T-helper 17 cell (primary cell): ENCODE measurements around the gene ITK. TPM values are rescaled to one million over a fixed set of nuclear protein-coding genes. Genes with fewer than 3 reads are reported as not detected.
A peak's percentile ranks its signal among the peaks of the same experiment; 100 is the strongest.

ENCODE experiments used
- ATAC-seq: fragments of 150-1000 bp; cut with Tn5 transposase; 2 replicates; pipeline ENCODE4 v1.10.0; 2021; ENCODE audit warnings: mild to moderate bottlenecking, moderate library complexity
- DNase-seq, 3 donors: peaks; one replicate each; pipeline versions ENCODE4 v3.0.0 to v3.0.0-alpha.2; 2020 to 2021
- H3K9me3 ChIP-seq: one replicate; pipeline ENCODE4 v1.7.0; 2013; ENCODE audit warnings: low read length, mild to moderate bottlenecking; ENCODE audit not compliant: control insufficient read depth, poor library complexity, severe bottlenecking
- H3K27ac Mint-ChIP-seq: one replicate; pipeline ENCODE4 v1.8.0; 2022; ENCODE audit warnings: mild to moderate bottlenecking, moderate library complexity, mixed read lengths
- H3K27me3 Mint-ChIP-seq: one replicate; pipeline ENCODE4 v1.8.0; 2022; ENCODE audit warnings: mixed read lengths
- H3K36me3 Mint-ChIP-seq: one replicate; pipeline ENCODE4 v1.8.0; 2022; ENCODE audit warnings: low read depth, mixed read lengths
- H3K4me1 Mint-ChIP-seq: one replicate; pipeline ENCODE4 v1.8.0; 2022; ENCODE audit warnings: mild to moderate bottlenecking, mixed read lengths
- H3K4me3 Mint-ChIP-seq: one replicate; pipeline ENCODE4 v1.8.0; 2022; ENCODE audit warnings: mild to moderate bottlenecking, moderate library complexity, mixed read lengths
- total RNA-seq, 4 donors: library from RNA in 2 of 4; stranded (reverse) in 2 of 4; gene quantifications; one replicate each; pipeline ENCODE4 v1.2.3 and lab custom pipeline; 2022 to 2026

ITK gene
- total RNA-seq, 2 donors from 2014 or later: 235 to 319 TPM

DNA sequence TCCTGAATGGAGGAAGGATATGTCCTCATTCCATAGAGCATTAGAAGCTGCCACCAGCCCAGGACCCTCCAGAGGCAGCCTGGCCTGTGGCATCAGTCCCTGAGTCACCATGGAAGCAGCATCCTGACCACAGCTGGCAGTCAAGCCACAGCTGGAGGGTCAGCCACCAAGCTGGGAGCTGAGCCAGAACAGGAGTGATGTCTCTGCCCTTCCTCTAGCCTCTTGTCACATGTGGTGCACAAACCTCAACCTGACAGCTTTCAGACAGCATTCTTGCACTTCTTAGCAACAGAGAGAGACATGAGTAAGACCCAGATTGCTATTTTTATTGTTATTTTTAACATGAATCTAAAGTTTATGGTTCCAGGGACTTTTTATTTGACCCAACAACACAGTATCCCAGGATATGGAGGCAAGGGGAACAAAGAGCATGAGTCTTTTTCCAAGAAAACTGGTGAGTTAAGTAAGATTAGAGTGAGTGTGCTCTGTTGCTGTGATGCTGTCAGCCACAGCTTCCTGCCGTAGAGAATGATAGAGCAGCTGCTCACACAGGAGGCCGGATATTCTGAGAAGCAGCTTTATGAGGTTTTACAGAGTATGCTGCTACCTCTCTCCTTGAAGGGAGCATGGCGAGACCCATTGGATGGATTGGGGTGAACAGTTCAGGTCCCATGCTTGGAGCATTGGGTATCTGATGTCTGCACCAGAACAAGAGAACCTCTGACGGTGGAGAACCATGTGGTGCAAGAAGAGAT is 72.2 kb downstream of the ITK start:
- ATAC-seq (peak; percentile 90), DNase-seq (peak in 2 of 3 donors; percentile 35 to 45)
- H3K4me1 Mint-ChIP-seq: peaks cover 82% of the 10 kb centered on the region
- peaks cover 14% of the 10 kb centered on the region for H3K36me3 Mint-ChIP-seq
- H3K9me3 ChIP-seq: no peaks in the 10 kb centered on the region
- H3K27ac Mint-ChIP-seq: peak overlapping the region; percentile 96
- no peaks in the 10 kb centered on the region for H3K27me3 Mint-ChIP-seq
- peak overlapping the region; percentile 75 for H3K4me3 Mint-ChIP-seq

GRCh38 chr5:157253547-157253946 is 72.9 kb downstream of the ITK start:
- H3K27ac Mint-ChIP-seq: peak overlapping the region; percentile 96
- peak overlapping the region; percentile 75 for H3K4me3 Mint-ChIP-seq
- no peaks in the 10 kb centered on the region for H3K27me3 Mint-ChIP-seq
- DNase-seq (no peak), ATAC-seq (peak; percentile 20)
- H3K4me1 Mint-ChIP-seq: peaks cover 79% of the 10 kb centered on the region
- no peaks in the 10 kb centered on the region for H3K9me3 ChIP-seq
- peaks cover 13% of the 10 kb centered on the region for H3K36me3 Mint-ChIP-seq

- ATAC-seq: no peak
- peak overlapping the region; percentile 96 for H3K27ac Mint-ChIP-seq
Measured at GRCh38 chr5:157258450-157258849, 77.8 kb downstream of the ITK start.

GRCh38 chr5:157259699-157260098 is 79.1 kb downstream of the ITK start:
- Mint-ChIP-seq H3K4me1 (peaks cover 53% of the 10 kb centered on the region), H3K4me3 (no peak overlapping the region), H3K36me3 (peaks cover 4% of the 10 kb centered on the region), H3K27ac (peak overlapping the region; percentile 72), H3K27me3 (no peaks in the 10 kb centered on the region)
- H3K9me3 ChIP-seq: no peaks in the 10 kb centered on the region
- no peak for ATAC-seq
- DNase-seq: no peak

More at GRCh38 chr5:157258450-157258849, 77.8 kb downstream of the ITK start:
- Mint-ChIP-seq H3K4me1 (peaks cover 58% of the 10 kb centered on the region), H3K27me3 (no peaks in the 10 kb centered on the region), H3K36me3 (peaks cover 5% of the 10 kb centered on the region), H3K4me3 (no peak overlapping the region)
- H3K9me3 ChIP-seq: no peaks in the 10 kb centered on the region
- no peak for DNase-seq

DNA sequence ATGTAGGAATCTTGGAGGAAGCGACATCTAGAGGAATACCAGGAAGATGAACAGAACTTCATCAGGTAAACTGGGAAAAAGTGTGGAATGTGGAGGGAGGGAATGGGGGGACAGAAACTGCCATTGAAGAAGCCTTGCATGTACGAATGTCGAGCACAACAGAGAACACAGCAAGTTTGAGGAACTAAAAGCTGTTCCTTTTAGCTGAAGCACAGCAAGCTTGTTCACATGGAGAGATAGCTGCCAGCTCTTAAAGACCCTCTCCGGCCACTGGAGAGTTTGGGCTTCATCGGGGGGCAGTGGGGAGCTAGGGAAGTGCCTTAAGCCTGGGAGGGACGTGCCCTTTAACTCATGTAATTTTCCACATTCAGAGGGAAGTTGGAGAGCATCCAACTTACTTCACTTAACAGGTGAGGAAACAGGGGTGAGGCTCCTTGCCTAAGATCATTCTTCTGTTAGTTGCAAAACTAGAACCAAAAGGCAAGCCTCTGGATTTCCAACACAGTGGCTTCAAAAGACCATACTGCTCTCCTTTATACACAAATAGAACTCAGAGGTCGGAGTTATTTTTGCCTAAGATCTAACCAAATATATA is 83.0 kb downstream of the ITK start:
- ATAC-seq (no peak), DNase-seq (no peak)
- Mint-ChIP-seq H3K4me3 (no peak overlapping the region), H3K27me3 (no peaks in the 10 kb centered on the region), H3K4me1 (peaks cover 47% of the 10 kb centered on the region), H3K36me3 (no peaks in the 10 kb centered on the region), H3K27ac (peak overlapping the region; percentile 14)
- no peaks in the 10 kb centered on the region for H3K9me3 ChIP-seq

DNA sequence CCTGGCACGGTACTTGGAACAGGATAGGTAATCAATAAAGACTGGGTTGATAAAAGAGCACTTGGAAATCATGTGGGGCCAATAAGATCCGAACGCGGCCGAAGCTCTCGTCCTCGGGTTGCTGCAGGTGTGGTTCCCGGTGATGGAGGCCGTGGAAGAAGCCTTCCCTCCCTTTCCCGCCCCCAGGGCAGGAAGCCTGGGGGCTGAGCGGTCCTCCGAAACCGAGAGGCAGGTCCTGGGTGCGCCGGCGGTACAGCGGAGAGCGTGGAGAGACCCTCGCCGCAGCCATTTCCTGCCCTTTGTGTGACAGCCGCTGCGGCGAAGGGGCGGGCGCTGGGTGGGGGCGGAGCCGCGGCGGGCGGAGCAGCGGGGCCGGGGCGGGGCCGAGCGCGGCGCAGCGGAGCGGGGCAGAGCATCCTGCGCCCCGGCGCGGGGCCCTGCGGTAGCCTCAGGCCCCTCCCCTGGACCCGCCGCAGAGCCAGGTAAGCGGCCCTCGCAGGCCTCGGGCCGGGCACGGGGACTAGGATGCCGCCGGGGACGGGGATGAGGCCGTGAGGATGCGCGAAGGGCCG is 85.2 kb downstream of the ITK start, which contains the start of gene CYFIP2:
TSS of gene CYFIP2 (plus strand) at position 410 of the 572 bp plus-strand sequence. CDS start 19,239 bp downstream, outside the sequence.
- peaks cover 55% of the 10 kb centered on the region for H3K4me1 Mint-ChIP-seq

DNA sequence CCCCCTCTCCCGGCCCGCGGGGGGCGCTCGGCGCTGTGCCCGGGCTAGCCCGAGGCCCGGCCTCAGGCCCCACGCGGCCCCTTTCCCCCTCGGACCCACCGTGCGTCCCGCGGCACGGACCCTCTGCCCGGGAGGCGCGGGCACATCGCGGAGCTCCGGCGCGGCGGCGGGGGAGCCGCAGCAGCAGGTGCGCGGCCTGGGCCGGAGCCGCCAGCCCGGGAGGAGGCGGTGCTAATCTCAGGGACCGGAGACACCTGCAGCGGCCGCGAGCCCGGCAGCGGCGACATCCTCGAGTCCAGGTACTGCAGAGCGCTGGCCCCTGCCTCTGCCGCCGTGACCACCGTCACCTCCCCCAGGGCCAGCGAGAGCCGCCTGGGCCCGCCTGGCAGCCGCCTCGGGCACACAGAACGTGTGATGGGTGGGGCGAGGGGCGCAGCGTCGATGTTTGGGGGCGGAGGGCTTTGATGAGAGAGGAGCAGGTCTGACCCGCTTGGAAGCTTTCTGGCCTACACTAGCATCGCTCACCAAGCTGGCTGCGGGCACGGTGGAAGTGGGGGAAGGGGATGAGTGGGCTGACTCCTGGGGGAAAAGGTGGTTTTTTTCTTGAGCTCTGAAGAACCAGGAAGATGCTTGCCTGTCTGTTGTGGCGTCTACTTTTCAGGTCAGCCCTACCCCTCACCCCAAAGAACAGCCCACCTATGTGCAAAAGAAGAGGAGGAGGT is 85.8 kb downstream of the ITK start:
- peak overlapping the region; percentile 93 for H3K4me3 Mint-ChIP-seq
- peak; percentile 18 to 47 (median 38) for DNase-seq
- H3K9me3 ChIP-seq: no peaks in the 10 kb centered on the region
- H3K27me3 Mint-ChIP-seq: no peaks in the 10 kb centered on the region
- peaks cover 55% of the 10 kb centered on the region for H3K4me1 Mint-ChIP-seq
- peak overlapping the region; percentile 100 for H3K27ac Mint-ChIP-seq
- peaks cover 2% of the 10 kb centered on the region for H3K36me3 Mint-ChIP-seq
- ATAC-seq: peak; percentile 37

More for the DNA sequence above, 85.2 kb downstream of the ITK start, which contains the start of gene CYFIP2:
- H3K4me3 Mint-ChIP-seq: peak within 1 kb of the TSS; percentile 93
- H3K27ac Mint-ChIP-seq: peak within 1 kb of the TSS; percentile 100
- H3K9me3 ChIP-seq: no peaks in the 10 kb centered on the region
- peak; percentile 71 to 88 (median 87) for DNase-seq
- no peaks in the 10 kb centered on the region for H3K27me3 Mint-ChIP-seq
- H3K36me3 Mint-ChIP-seq: peaks cover under 1% of the 10 kb centered on the region
- ATAC-seq: peak; percentile 91

DNA sequence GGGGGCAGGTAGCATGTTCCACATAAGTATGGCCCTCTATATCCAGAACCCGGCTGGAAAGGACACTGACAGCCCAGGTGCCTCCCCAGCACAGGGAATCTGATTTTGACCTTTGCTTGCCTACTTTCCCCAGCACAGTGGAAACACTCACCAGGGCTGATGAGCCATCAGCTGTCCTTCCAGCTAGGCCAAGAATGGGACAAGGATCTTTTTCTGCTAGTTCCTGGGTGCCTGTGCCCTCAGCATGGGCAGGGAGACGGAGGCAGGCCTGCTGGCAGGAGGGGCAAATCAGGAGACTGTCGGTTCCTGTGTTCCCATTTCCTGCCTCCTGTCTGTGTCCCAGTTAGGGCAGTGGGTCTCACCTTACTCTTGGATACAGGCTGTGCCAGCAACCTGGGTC is 86.4 kb downstream of the ITK start:
- Mint-ChIP-seq H3K27me3 (no peaks in the 10 kb centered on the region), H3K36me3 (peaks cover 2% of the 10 kb centered on the region), H3K4me3 (peak overlapping the region; percentile 93), H3K27ac (peak overlapping the region; percentile 100), H3K4me1 (peaks cover 61% of the 10 kb centered on the region)
- no peak for DNase-seq
- ATAC-seq: no peak
- H3K9me3 ChIP-seq: no peaks in the 10 kb centered on the region

DNA sequence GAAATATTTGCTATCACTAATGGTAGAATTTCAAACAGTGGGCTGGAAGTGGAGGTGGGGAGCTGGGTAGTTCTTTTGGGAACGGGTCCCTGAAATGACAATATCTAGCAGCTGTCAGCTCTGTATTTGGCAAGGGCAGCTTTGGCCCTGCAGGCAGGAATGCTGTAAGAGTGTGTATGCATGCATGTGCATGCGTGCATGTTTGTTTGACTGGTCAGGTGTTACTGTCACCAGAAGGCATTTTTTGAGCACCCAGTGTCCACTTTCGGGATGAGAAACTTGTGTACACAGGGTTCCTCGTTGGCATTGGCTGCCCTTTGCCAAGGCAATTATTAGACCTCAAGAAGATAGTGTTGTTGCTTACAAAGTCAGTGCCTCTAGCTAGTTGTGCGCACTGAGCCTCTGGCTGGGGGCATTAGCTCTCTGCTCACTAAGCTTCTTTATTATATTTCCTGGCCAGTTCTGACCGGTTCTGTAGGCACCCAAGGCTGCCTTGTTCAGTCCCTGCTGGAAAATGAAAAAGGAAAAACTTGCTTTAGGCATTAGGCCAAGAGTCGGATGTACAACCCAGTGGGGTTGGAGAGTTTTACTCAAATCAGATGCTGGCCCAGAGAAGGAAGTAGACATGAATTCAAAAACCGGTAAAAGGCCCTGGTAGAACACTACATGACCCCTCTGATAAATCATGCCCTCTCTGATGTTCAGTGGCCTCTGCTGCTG is 87.3 kb downstream of the ITK start:
- Mint-ChIP-seq H3K27ac (peak overlapping the region; percentile 100), H3K27me3 (no peaks in the 10 kb centered on the region), H3K4me3 (peak overlapping the region; percentile 93), H3K36me3 (peaks cover 2% of the 10 kb centered on the region), H3K4me1 (peaks cover 67% of the 10 kb centered on the region)
- H3K9me3 ChIP-seq: no peaks in the 10 kb centered on the region
- ATAC-seq (no peak), DNase-seq (no peak)

DNA sequence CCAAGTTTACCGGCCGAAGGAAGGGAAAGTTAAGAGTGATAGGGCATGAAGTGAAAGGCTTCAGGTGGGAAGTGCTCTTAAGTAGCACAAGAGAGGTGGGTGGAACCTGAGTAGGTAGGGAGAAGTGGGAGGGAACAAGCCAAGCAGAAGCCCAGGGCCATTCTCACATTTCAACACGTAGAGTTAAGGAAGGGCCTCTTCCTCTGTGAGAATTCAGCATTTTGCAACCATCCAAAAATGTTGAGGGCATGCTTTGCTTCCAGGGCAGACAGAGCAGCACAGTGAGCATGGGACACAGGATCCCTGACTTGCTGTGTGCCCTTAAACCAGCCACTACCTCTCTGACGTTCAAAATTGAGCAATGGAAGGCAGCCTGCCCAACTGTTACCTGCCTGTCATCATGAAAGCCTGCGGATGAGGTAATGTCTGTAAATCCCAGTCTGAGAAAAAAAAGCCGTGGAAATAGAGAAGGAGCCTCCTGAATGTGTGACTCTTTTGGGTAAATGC is 88.6 kb downstream of the ITK start:
- no peak for DNase-seq
- Mint-ChIP-seq H3K4me1 (peaks cover 72% of the 10 kb centered on the region), H3K27ac (peak overlapping the region; percentile 100), H3K36me3 (peaks cover 2% of the 10 kb centered on the region), H3K27me3 (no peaks in the 10 kb centered on the region), H3K4me3 (peak overlapping the region; percentile 93)
- ATAC-seq: no peak
- H3K9me3 ChIP-seq: no peaks in the 10 kb centered on the region

DNA sequence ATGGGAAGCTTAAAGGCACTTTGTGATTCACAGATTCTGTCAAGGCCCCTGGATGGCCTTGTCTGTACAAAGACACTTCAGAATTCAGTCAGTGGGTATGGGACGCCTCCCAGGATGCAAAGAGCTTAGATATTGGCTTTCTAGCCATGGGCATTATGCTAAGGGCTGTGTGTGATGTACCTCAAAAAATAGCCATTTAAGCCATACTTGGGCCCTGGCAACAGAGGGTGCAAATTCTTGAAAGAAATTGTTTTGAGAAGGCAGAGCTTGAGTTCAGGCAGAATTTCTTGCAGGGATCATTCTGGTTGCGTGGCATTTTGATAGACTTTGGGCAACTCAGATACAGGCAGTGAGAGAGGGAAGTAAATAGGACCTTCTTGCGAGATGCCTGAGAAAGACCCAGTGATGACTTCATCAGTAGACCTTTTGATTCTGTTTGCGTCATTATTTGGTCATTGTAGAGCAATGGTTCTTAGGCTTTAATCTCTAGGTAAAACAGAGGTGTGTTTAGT is 89.2 kb downstream of the ITK start:
- ATAC-seq: no peak
- H3K4me1 Mint-ChIP-seq: peaks cover 75% of the 10 kb centered on the region
- peak overlapping the region; percentile 93 for H3K4me3 Mint-ChIP-seq
- no peaks in the 10 kb centered on the region for H3K9me3 ChIP-seq
- no peak for DNase-seq
- H3K27me3 Mint-ChIP-seq: no peaks in the 10 kb centered on the region
- H3K36me3 Mint-ChIP-seq: peaks cover 2% of the 10 kb centered on the region
- H3K27ac Mint-ChIP-seq: peak overlapping the region; percentile 100

DNA sequence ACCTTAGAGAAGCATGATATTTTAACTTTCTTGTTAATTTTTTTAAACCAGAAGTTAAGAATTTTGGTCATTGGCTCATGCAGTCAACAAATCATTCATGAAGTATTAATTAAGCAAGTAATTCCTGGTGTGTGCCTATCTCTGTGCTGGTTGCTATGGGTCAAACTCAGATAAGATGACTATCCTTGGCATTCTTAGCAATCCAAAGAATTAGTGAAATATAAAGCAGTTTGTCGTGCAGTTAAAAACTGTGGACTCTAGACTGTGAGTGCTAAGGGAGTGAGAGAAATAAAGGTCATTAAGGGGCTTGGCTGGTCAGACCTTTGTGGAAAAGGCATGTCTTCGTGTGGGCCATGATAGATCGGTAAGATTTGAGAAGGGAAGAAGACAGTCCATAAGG is 90.1 kb downstream of the ITK start:
- Mint-ChIP-seq H3K36me3 (peaks cover 2% of the 10 kb centered on the region), H3K4me1 (peaks cover 73% of the 10 kb centered on the region), H3K27ac (peak overlapping the region; percentile 100), H3K27me3 (no peaks in the 10 kb centered on the region), H3K4me3 (peak overlapping the region; percentile 12)
- ATAC-seq: no peak
- DNase-seq: no peak
- no peaks in the 10 kb centered on the region for H3K9me3 ChIP-seq
